Keratinocyte (primary cell): ENCODE measurements around the gene KRT7. TPM values are rescaled to one million over a fixed set of nuclear protein-coding genes. Genes with fewer than 3 reads are reported as not detected.

Experiments
- DNase-seq: peaks from one replicate; pipeline ENCODE4 v3.0.0-alpha.2; 2011; ENCODE audit warnings: low read depth, missing footprints, low spot score
- FAIRE-seq: peaks from 2 replicates; lab custom pipeline; 2011; peaks lifted over from hg19 to GRCh38; lab: Jason Lieb, UNC
- H2AFZ ChIP-seq: 2 replicates; pipeline ENCODE4 v1.6.0; 2012; ENCODE audit warnings: low read length, control low read depth, inconsistent platforms; ENCODE audit not compliant: control insufficient read depth
- H3K27ac ChIP-seq: 2 replicates; pipeline ENCODE4 v1.5.1; 2011; ENCODE audit warnings: low read length; ENCODE audit not compliant: control insufficient read depth, insufficient read depth
- H3K27me3 ChIP-seq: 3 replicates; pipeline ENCODE4 v1.6.0; 2011; ENCODE audit warnings: low read length; ENCODE audit not compliant: control insufficient read depth, insufficient read depth; ENCODE audit errors: extremely low read depth
- H3K36me3 ChIP-seq, 2 experiments: 2 replicates in 1 of 2; 3 replicates in 1 of 2; pipeline ENCODE4 v1.5.1; 2011; ENCODE audit warnings: low read length in 2 of 2, mild to moderate bottlenecking in 1 of 2; ENCODE audit not compliant: control insufficient read depth in 2 of 2, insufficient read depth in 2 of 2; ENCODE audit errors: extremely low read depth in 1 of 2
- H3K4me1 ChIP-seq: 3 replicates; pipeline ENCODE4 v1.5.1; 2011; ENCODE audit warnings: low read length; ENCODE audit not compliant: control insufficient read depth, insufficient read depth; ENCODE audit errors: extremely low read depth
- H3K4me2 ChIP-seq: 3 replicates; pipeline ENCODE4 v1.6.0; 2011; ENCODE audit warnings: low read depth, low read length; ENCODE audit not compliant: control insufficient read depth, insufficient read depth; ENCODE audit errors: extremely low read depth
- H3K4me3 ChIP-seq, 3 experiments: fragments of 200-600 bp in 1 of 3; sonication (generic) in 1 of 3; 2 replicates in 2 of 3; 3 replicates in 1 of 3; pipeline ENCODE4 v1.5.1; 2011 to 2016; ENCODE audit warnings: low read length in 3 of 3, mild to moderate bottlenecking in 3 of 3, control low read depth in 2 of 3, inconsistent platforms in 1 of 3, low read depth in 1 of 3, mixed read lengths in 1 of 3, mixed run types in 1 of 3, moderate library complexity in 1 of 3; ENCODE audit not compliant: control insufficient read depth in 2 of 3, insufficient read depth in 2 of 3; ENCODE audit errors: extremely low read depth in 1 of 3
- H3K79me2 ChIP-seq: 2 replicates; pipeline ENCODE4 v1.6.0; 2012; ENCODE audit warnings: low read length; ENCODE audit not compliant: control insufficient read depth, insufficient read depth
- H3K9ac ChIP-seq: 3 replicates; pipeline ENCODE4 v1.6.0; 2011; ENCODE audit warnings: low read length; ENCODE audit not compliant: control insufficient read depth, insufficient read depth; ENCODE audit errors: extremely low read depth
- H3K9me1 ChIP-seq: 3 replicates; pipeline ENCODE4 v1.6.0; 2011; ENCODE audit warnings: low read length; ENCODE audit not compliant: control insufficient read depth, insufficient read depth; ENCODE audit errors: extremely low read depth
- H3K9me3 ChIP-seq: 2 replicates; pipeline ENCODE4 v1.5.1; 2012; ENCODE audit warnings: low read depth, low read length; ENCODE audit not compliant: control insufficient read depth
- H4K20me1 ChIP-seq: 3 replicates; pipeline ENCODE4 v1.6.0; 2011; ENCODE audit warnings: low read length; ENCODE audit not compliant: control insufficient read depth, insufficient read depth; ENCODE audit errors: extremely low read depth
- EZH2 ChIP-seq: IDR thresholded peaks from one replicate; pipeline ENCODE4 v1.6.1; 2012; ENCODE audit warnings: inconsistent platforms, mild to moderate bottlenecking, low read length, moderate library complexity
- dilution Hi-C: fragments of 300-500 bp; cut with MboI; formaldehyde crosslinking; loops from one replicate; pipeline ENCODE4 v1.7.0; 2020; ENCODE audit warnings: low sequenced_read_pairs; ENCODE audit not compliant: extremely low pct_ligation_motif_present
- polyA plus RNA-seq, 5 experiments: library from polyadenylated mRNA; depleted of rRNA in 3 of 5; stranded (reverse) in 3 of 5; stranded (forward) in 1 of 5; unstranded in 1 of 5; fragments of >200 nt; gene quantifications; 1 replicate in 1 of 5; 2 replicates in 3 of 5; 3 replicates in 1 of 5; pipeline versions ENCODE4 v1.2.1 to v1.2.3, GENCODE V29; 2011 to 2012; ENCODE audit warnings: missing spikeins in 2 of 5, low read depth in 1 of 5, low replicate concordance in 1 of 5
- TF ChIP-seq, protein P1 (sequence below), 3 experiments: IDR thresholded peaks in 1 of 3; conservative IDR thresholded peaks in 1 of 3; optimal IDR thresholded peaks in 1 of 3; 2 replicates in 2 of 3; 3 replicates in 1 of 3; pipeline versions ENCODE3 to v1.5.1; 2011; ENCODE audit warnings: low read length in 3 of 3, mild to moderate bottlenecking in 3 of 3, moderate library complexity in 2 of 3, control low read depth in 1 of 3, inconsistent platforms in 1 of 3; ENCODE audit not compliant: insufficient read depth in 2 of 3; ENCODE audit errors: extremely low read depth in 1 of 3

The KRT7 gene
- polyA plus RNA-seq, 1 donor (not counting 4 experiments of a cell fraction or from before 2014, with no cell fraction given) = 112 TPM

DNA sequence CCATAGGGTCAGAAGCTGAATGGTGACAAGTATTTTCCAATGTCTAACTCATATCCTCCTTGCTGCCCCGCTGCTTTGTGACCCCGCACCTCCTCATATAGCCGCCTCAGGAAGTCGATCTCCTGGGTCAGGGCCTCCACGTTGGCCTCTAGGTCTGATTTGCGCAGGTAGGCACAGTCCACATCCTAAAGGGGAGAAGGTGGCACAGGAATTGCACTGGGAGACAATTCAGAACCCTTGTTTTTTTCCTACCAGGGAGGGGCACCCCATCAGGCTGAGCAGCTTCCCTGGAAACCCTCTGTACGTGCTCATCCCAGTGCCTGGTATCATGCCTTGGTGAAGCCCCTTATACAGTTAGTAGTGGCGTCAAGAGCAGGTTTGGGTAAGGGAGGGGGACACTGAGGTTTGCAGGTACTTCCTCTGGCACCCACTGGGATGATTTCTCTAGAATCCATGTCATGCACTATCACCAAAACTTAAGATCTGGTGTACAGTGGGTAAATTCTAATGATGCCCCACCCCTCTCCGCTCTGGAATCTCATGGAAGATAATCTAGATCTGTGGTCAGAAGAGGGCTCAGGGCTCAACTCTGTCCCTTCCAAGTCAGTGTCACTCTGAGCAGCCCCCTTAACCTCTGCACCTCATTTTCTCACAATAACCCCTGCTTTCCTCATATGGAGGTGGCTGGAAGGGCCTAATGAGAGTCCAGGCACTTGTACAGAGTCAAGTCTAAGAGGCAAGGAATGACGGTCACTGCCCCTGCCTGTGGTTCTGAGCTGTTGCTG lies 21.3 kb downstream of the KRT7 start:
- Histone ChIP-seq H4K20me1 (no peaks in the 10 kb centered on the region), H3K27ac (no peak overlapping the region), H2AFZ (no peak overlapping the region), H3K4me1 (no peaks in the 10 kb centered on the region), H3K27me3 (peaks cover 21% of the 10 kb centered on the region), H3K9ac (no peak overlapping the region), H3K36me3 (no peaks in the 10 kb centered on the region), H3K9me3 (no peaks in the 10 kb centered on the region), H3K4me2 (no peak overlapping the region), H3K9me1 (no peaks in the 10 kb centered on the region), H3K79me2 (no peaks in the 10 kb centered on the region), H3K4me3 (no peak overlapping the region)
- FAIRE-seq (no peak), DNase-seq (no peak)
- TF ChIP-seq EZH2 = no peak
- TF ChIP-seq, protein P1, sequence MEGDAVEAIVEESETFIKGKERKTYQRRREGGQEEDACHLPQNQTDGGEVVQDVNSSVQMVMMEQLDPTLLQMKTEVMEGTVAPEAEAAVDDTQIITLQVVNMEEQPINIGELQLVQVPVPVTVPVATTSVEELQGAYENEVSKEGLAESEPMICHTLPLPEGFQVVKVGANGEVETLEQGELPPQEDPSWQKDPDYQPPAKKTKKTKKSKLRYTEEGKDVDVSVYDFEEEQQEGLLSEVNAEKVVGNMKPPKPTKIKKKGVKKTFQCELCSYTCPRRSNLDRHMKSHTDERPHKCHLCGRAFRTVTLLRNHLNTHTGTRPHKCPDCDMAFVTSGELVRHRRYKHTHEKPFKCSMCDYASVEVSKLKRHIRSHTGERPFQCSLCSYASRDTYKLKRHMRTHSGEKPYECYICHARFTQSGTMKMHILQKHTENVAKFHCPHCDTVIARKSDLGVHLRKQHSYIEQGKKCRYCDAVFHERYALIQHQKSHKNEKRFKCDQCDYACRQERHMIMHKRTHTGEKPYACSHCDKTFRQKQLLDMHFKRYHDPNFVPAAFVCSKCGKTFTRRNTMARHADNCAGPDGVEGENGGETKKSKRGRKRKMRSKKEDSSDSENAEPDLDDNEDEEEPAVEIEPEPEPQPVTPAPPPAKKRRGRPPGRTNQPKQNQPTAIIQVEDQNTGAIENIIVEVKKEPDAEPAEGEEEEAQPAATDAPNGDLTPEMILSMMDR (optimal IDR thresholded peaks at IDR 0.05 in 1 of 3, IDR thresholded peaks at IDR 0.05 in 1 of 3, conservative IDR thresholded peaks at IDR 0.05 in 1 of 3; ENCODE audit: extremely low read depth in 1 of 3, insufficient read depth in 2 of 3, low read length in 3 of 3) = no peak
- dilution Hi-C loops = no loop called here

DNA sequence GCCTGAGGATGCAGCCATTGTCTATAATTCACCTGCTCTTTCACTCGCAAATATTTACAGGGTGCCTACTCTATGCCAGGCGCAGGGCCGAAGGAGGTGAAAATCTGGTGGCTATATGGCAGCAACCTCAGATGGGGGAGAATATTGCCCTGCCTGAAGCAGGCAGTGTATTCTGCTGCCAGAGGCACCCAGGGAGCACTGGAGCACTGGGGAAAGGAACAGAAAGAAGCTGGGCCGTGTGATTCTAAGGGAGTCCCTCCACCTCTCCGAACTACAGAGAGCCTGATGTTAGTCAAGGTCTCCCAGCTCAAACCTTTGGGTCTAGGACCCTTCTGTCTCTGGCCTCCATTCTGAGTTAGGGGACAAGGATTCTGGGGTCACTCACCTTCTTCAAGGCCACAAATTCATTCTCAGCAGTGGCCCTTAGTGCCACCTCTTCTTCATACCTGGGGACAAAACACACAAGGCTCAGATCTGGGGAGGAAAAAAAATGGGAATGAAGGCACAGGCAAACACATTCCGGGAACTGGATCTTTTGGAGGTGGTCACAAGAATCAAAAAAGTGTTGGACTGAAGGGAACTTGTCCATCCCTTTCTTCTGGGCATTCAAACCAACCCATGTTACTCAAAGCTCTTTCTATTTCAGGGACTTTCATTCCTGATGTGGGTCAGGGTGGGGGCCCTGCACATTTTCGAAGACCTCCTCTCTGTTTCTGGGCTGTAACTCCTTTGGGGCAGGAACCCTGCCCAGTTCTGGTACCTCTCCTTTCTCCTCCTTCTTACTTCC lies 22.1 kb downstream of the KRT7 start:
- Histone ChIP-seq H3K9me3 (no peaks in the 10 kb centered on the region), H3K9ac (no peak overlapping the region), H2AFZ (no peak overlapping the region), H3K79me2 (no peaks in the 10 kb centered on the region), H3K9me1 (no peaks in the 10 kb centered on the region), H3K4me1 (no peaks in the 10 kb centered on the region), H3K27ac (no peak overlapping the region), H3K4me2 (no peak overlapping the region), H3K4me3 (no peak overlapping the region), H4K20me1 (no peaks in the 10 kb centered on the region), H3K27me3 (peaks cover 21% of the 10 kb centered on the region), H3K36me3 (no peaks in the 10 kb centered on the region)
- TF ChIP-seq EZH2 = no peak
- TF ChIP-seq, protein P1 (optimal IDR thresholded peaks at IDR 0.05 in 1 of 3, IDR thresholded peaks at IDR 0.05 in 1 of 3, conservative IDR thresholded peaks at IDR 0.05 in 1 of 3; ENCODE audit: extremely low read depth in 1 of 3, insufficient read depth in 2 of 3, low read length in 3 of 3) = no peak
- dilution Hi-C loops = no loop called here
- FAIRE-seq (no peak), DNase-seq (no peak)
